NCI-H1105 treated with DMSO at 0.1 percent for 48 hours (cell line): ENCODE data around the gene NOTCH1.
"Not testable (repeated sequence)": the region's sequence is repeated elsewhere in the genome, so short reads cannot be mapped to it uniquely, and the experiment has no call there.

Experiments
- DNase-seq: peaks from one replicate; lab custom pipeline; 2025; lab: John Stamatoyannopoulos, UW

The NOTCH1 gene

GRCh38 chr9:136578915-136579649 is 33.2 kb upstream of the NOTCH1 start:
- DNase-seq: no peak

GRCh38 chr9:136578626-136578914 is 32.7 kb upstream of the NOTCH1 start:
- DNase-seq: no peak

- no peak for DNase-seq
Measured at GRCh38 chr9:136577941-136578625, 32.2 kb upstream of the NOTCH1 start.

GRCh38 chr9:136576269-136576626 is 30.4 kb upstream of the NOTCH1 start:
- no peak for DNase-seq

GRCh38 chr9:136575626-136576268 is 29.9 kb upstream of the NOTCH1 start:
- DNase-seq: no peak

- DNase-seq: not testable (repeated sequence)
Measured at GRCh38 chr9:136574606-136575005, 28.8 kb upstream of the NOTCH1 start.

- DNase-seq: no peak
Measured at GRCh38 chr9:136572828-136573625, 27.2 kb upstream of the NOTCH1 start.

- DNase-seq: no peak
Measured at GRCh38 chr9:136572003-136572827, 26.4 kb upstream of the NOTCH1 start.

- no peak for DNase-seq
Measured at GRCh38 chr9:136571531-136571930, 25.7 kb upstream of the NOTCH1 start.

GRCh38 chr9:136570916-136571315 is 25.1 kb upstream of the NOTCH1 start:
- no peak for DNase-seq

- DNase-seq: no peak
Measured at GRCh38 chr9:136570191-136570845, 24.5 kb upstream of the NOTCH1 start.

- DNase-seq: no peak
Measured at GRCh38 chr9:136569526-136570148, 23.8 kb upstream of the NOTCH1 start.

- DNase-seq: no peak
Measured at GRCh38 chr9:136568288-136569081, 22.6 kb upstream of the NOTCH1 start.

- no peak for DNase-seq
Measured at GRCh38 chr9:136567651-136568287, 21.9 kb upstream of the NOTCH1 start.

GRCh38 chr9:136566901-136567300 is 21.1 kb upstream of the NOTCH1 start:
- DNase-seq: no peak

- DNase-seq: no peak
Measured at GRCh38 chr9:136566553-136566895, 20.7 kb upstream of the NOTCH1 start.

GRCh38 chr9:136565715-136566552 is 20.1 kb upstream of the NOTCH1 start:
- no peak for DNase-seq

- no peak for DNase-seq
Measured at GRCh38 chr9:136565086-136565714, 19.4 kb upstream of the NOTCH1 start.
